ENCODE data around the gene CFAP210. TPM values are rescaled to one million over a fixed set of nuclear protein-coding genes. Genes with fewer than 3 reads are reported as not detected.
A peak's percentile ranks its signal among the peaks of the same experiment; 100 is the strongest.
"Not testable (repeated sequence)": the region's sequence is repeated elsewhere in the genome, so short reads cannot be mapped to it uniquely, and the experiment has no call there.

The CFAP210 gene
- total and polyA plus RNA-seq, 2 donors (not counting 1 experiment from before 2014, with no cell fraction given) = not detected

DNA sequence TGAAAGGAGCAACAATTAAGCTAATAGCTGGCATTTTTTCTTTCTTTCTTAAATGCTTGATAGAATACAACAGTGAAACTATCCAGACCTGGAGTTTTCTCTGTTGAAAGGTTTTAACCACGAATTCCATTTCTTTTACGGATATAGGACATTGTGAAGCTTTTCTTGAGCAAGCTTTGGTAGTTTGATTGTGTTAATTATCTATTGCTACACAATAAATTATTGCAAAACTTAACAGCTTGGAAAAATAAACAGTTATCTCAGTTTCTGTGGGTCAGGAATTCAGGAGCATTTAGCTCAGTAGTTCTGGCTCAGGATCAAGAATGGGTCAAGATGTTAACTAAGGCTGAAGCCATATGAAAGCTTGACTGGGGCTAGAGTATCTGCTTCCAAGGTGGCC is 11.7 kb upstream of the CFAP210 start:
- no peaks in the 10 kb centered on the region for H4K20me1 ChIP-seq (ENCODE audit: control insufficient read depth, extremely low read depth, insufficient read depth, low read length)
- H3K36me3 ChIP-seq (ENCODE audit: control insufficient read depth, insufficient read depth, low read length) = no peaks in the 10 kb centered on the region
- H3K4me3 ChIP-seq (replicated peaks in 1 of 4; ENCODE audit: control extremely low read depth in 1 of 4, insufficient read depth in 1 of 4, low read depth in 3 of 4, low read length in 4 of 4) = no peak overlapping the region
- H3K27ac ChIP-seq (ENCODE audit: insufficient read depth, low read length) = no peak overlapping the region
- peak; percentile 53 to 71 for DNase-seq (ENCODE audit: low read depth in 2 of 2)
- H3K4me2 ChIP-seq (ENCODE audit: extremely low read depth, insufficient read depth, low read length) = no peak overlapping the region
- no peak for TF ChIP-seq EZH2 (IDR thresholded peaks at IDR 0.05; ENCODE audit: low read length, missing control alignments)
- TF ChIP-seq CTCF (conservative IDR thresholded peaks at IDR 0.05 in 1 of 2, IDR thresholded peaks at IDR 0.05 in 1 of 2; ENCODE audit: low read depth in 1 of 2, low read length in 2 of 2) = no peak
- H3K79me2 ChIP-seq (ENCODE audit: control insufficient read depth, insufficient read depth, low read length) = no peaks in the 10 kb centered on the region
- no peaks in the 10 kb centered on the region for H3K9me3 ChIP-seq (ENCODE audit: control insufficient read depth, insufficient read depth, low read depth, low read length)
- H3K9ac ChIP-seq (ENCODE audit: insufficient read depth, low read length) = no peak overlapping the region
- no peaks in the 10 kb centered on the region for H3K4me1 ChIP-seq (ENCODE audit: control insufficient read depth, extremely low read depth, insufficient read depth, low read length)
- no peak overlapping the region for H2AFZ ChIP-seq (ENCODE audit: low read length)
- H3K27me3 ChIP-seq (ENCODE audit: control insufficient read depth, insufficient read depth, low read length) = no peaks in the 10 kb centered on the region

DNA sequence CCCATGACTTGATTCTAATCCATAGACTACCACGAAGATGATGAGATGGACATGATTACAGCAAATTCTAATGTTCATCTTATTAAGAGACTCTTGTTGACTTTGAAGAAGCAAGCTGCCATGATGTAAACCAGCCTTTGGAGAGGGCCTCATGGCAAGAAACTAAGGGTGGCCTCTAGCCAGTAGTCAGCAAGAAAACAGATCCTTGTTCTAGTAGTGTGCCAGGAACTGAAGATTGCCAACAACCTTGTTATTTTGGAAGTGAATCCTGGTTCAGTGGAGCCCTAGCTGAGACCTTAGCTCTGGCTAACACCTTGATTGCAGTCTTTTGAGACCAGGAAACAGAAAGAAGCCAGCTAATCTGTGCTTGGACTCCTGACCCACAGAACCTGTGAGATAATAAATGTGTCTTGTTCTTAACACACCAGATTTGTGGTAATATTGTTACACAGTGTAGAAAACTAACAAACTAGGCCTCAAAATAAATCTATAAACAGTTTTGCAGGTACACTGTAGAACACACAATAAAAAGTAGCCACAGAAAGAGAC is 10.0 kb upstream of the CFAP210 start:
- Histone ChIP-seq H3K27ac (ENCODE audit: insufficient read depth, low read length) (no peak overlapping the region), H4K20me1 (ENCODE audit: control insufficient read depth, extremely low read depth, insufficient read depth, low read length) (no peaks in the 10 kb centered on the region), H3K79me2 (ENCODE audit: control insufficient read depth, insufficient read depth, low read length) (no peaks in the 10 kb centered on the region), H3K9ac (ENCODE audit: insufficient read depth, low read length) (no peak overlapping the region), H3K36me3 (ENCODE audit: control insufficient read depth, insufficient read depth, low read length) (no peaks in the 10 kb centered on the region), H3K4me3 (replicated peaks in 1 of 4; ENCODE audit: control extremely low read depth in 1 of 4, insufficient read depth in 1 of 4, low read depth in 3 of 4, low read length in 4 of 4) (no peak overlapping the region), H2AFZ (ENCODE audit: low read length) (no peak overlapping the region), H3K4me1 (ENCODE audit: control insufficient read depth, extremely low read depth, insufficient read depth, low read length) (no peaks in the 10 kb centered on the region), H3K9me3 (ENCODE audit: control insufficient read depth, insufficient read depth, low read depth, low read length) (no peaks in the 10 kb centered on the region), H3K27me3 (ENCODE audit: control insufficient read depth, insufficient read depth, low read length) (no peaks in the 10 kb centered on the region), H3K4me2 (ENCODE audit: extremely low read depth, insufficient read depth, low read length) (no peak overlapping the region)
- DNase-seq (ENCODE audit: low read depth in 2 of 2) = no peak
- no peak for TF ChIP-seq EZH2 (IDR thresholded peaks at IDR 0.05; ENCODE audit: low read length, missing control alignments)
- TF ChIP-seq CTCF (conservative IDR thresholded peaks at IDR 0.05 in 1 of 2, IDR thresholded peaks at IDR 0.05 in 1 of 2; ENCODE audit: low read depth in 1 of 2, low read length in 2 of 2) = no peak

DNA sequence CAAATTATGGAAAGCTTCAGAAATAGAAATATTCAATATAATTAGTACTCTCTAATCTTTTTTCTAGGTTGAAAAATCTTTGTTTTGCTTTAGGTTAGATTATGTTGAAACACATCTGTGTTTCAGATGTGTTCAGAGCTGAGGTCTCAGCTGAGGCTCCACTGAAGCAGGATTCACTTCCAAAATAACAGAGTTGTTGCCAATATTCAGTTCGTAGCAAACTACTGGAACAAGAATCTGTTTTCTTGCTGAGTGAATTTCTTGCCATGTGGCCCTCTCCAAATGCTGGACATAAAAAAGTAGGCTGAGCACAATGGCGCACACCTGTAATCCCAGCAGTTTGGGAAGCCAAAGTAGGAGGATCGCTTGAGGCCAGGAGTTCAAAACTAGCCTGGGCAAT is 8.8 kb upstream of the CFAP210 start:
- DNase-seq (ENCODE audit: low read depth in 2 of 2) = no peak
- TF ChIP-seq EZH2 (IDR thresholded peaks at IDR 0.05; ENCODE audit: low read length, missing control alignments) = no peak
- TF ChIP-seq CTCF (conservative IDR thresholded peaks at IDR 0.05 in 1 of 2, IDR thresholded peaks at IDR 0.05 in 1 of 2; ENCODE audit: low read depth in 1 of 2, low read length in 2 of 2) = no peak
- H2AFZ ChIP-seq (ENCODE audit: low read length) = no peak overlapping the region
- no peaks in the 10 kb centered on the region for H3K4me1 ChIP-seq (ENCODE audit: control insufficient read depth, extremely low read depth, insufficient read depth, low read length)
- no peak overlapping the region for H3K4me2 ChIP-seq (ENCODE audit: extremely low read depth, insufficient read depth, low read length)
- no peaks in the 10 kb centered on the region for H3K9me3 ChIP-seq (ENCODE audit: control insufficient read depth, insufficient read depth, low read depth, low read length)
- H3K27me3 ChIP-seq (ENCODE audit: control insufficient read depth, insufficient read depth, low read length) = no peaks in the 10 kb centered on the region
- no peaks in the 10 kb centered on the region for H4K20me1 ChIP-seq (ENCODE audit: control insufficient read depth, extremely low read depth, insufficient read depth, low read length)
- H3K9ac ChIP-seq (ENCODE audit: insufficient read depth, low read length) = no peak overlapping the region
- H3K27ac ChIP-seq (ENCODE audit: insufficient read depth, low read length) = no peak overlapping the region
- H3K36me3 ChIP-seq (ENCODE audit: control insufficient read depth, insufficient read depth, low read length) = no peaks in the 10 kb centered on the region
- H3K79me2 ChIP-seq (ENCODE audit: control insufficient read depth, insufficient read depth, low read length) = no peaks in the 10 kb centered on the region
- H3K4me3 ChIP-seq (replicated peaks in 1 of 4; ENCODE audit: control extremely low read depth in 1 of 4, insufficient read depth in 1 of 4, low read depth in 3 of 4, low read length in 4 of 4) = no peak overlapping the region

- not testable (repeated sequence) for H3K9me3 ChIP-seq (ENCODE audit: control insufficient read depth, insufficient read depth, low read depth, low read length); H3K4me2 ChIP-seq (ENCODE audit: extremely low read depth, insufficient read depth, low read length); DNase-seq (ENCODE audit: low read depth in 2 of 2); H3K4me1 ChIP-seq (ENCODE audit: control insufficient read depth, extremely low read depth, insufficient read depth, low read length); H3K9ac ChIP-seq (ENCODE audit: insufficient read depth, low read length); H3K27ac ChIP-seq (ENCODE audit: insufficient read depth, low read length); H3K36me3 ChIP-seq (ENCODE audit: control insufficient read depth, insufficient read depth, low read length); H3K4me3 ChIP-seq (replicated peaks in 1 of 4; ENCODE audit: control extremely low read depth in 1 of 4, insufficient read depth in 1 of 4, low read depth in 3 of 4, low read length in 4 of 4); H2AFZ ChIP-seq (ENCODE audit: low read length); H4K20me1 ChIP-seq (ENCODE audit: control insufficient read depth, extremely low read depth, insufficient read depth, low read length); H3K79me2 ChIP-seq (ENCODE audit: control insufficient read depth, insufficient read depth, low read length); H3K27me3 ChIP-seq (ENCODE audit: control insufficient read depth, insufficient read depth, low read length)
These were observed 5.0 kb upstream of the CFAP210 start for GRCh38 chr2:169699173-169699572.

All from fibroblast of lung (primary cell).